HUDEP-2 (cell line): ENCODE measurements around the gene KPNA2.
A peak's percentile ranks its signal among the peaks of the same experiment; 100 is the strongest.
"Not testable (repeated sequence)": the region's sequence is repeated elsewhere in the genome, so short reads cannot be mapped to it uniquely, and the experiment has no call there.

Experiments used
- DNase-seq, 76 experiments: peaks; one replicate each; lab custom pipeline; 2025; ENCODE audit not compliant: unreplicated experiment in 76 of 76; lab: John Stamatoyannopoulos, UW

The KPNA2 gene

GRCh38 chr17:68019675-68020408 lies 15.7 kb upstream of the KPNA2 start:
- DNase-seq, result peak; percentile 38 to 100 (median 95)

- DNase-seq, result peak in 4 of 76 experiments; percentile 16 to 61 (median 42)
Observed at GRCh38 chr17:68020409-68020756, 15.2 kb upstream of the KPNA2 start.

GRCh38 chr17:68020791-68021190 lies 14.7 kb upstream of the KPNA2 start:
- not testable (repeated sequence) for DNase-seq

- DNase-seq, result no peak
Observed at GRCh38 chr17:68021963-68022362, 13.6 kb upstream of the KPNA2 start.

GRCh38 chr17:68022547-68022946 lies 13.0 kb upstream of the KPNA2 start:
- not testable (repeated sequence) for DNase-seq

- peak in 1 of 76 experiments; percentile 2 for DNase-seq
Observed at GRCh38 chr17:68029512-68030215, 5.9 kb upstream of the KPNA2 start.

- peak in 1 of 76 experiments; percentile 5 for DNase-seq
Observed at GRCh38 chr17:68033636-68034451, 1.7 kb upstream of the KPNA2 start.

- DNase-seq, result no peak
Observed at GRCh38 chr17:68034452-68034776, 1.1 kb upstream of the KPNA2 start.

- DNase-seq, result peak in 65 of 76 experiments; percentile 16 to 98 (median 94)
Observed at GRCh38 chr17:68035131-68035522, 408 bp upstream of the KPNA2 start.

GRCh38 chr17:68036304-68037147 lies 991 bp downstream of the KPNA2 start:
- peak in 4 of 76 experiments; percentile 1 to 35 (median 19) for DNase-seq

GRCh38 chr17:68047153-68047846 lies 11.8 kb downstream of the KPNA2 start:
- DNase-seq, result no peak

- peak in 2 of 76 experiments; percentile 1 to 8 for DNase-seq
Observed at GRCh38 chr17:68047890-68048542, 12.5 kb downstream of the KPNA2 start.

- DNase-seq, result peak in 2 of 76 experiments; percentile 11 to 23
Observed at GRCh38 chr17:68048996-68049395, 13.5 kb downstream of the KPNA2 start.

- DNase-seq, result not testable (repeated sequence)
Observed at GRCh38 chr17:68049812-68050437, 14.4 kb downstream of the KPNA2 start.

- not testable (repeated sequence) for DNase-seq
Observed at GRCh38 chr17:68051321-68052312, 16.1 kb downstream of the KPNA2 start.

- no peak for DNase-seq
Observed at GRCh38 chr17:68052810-68053209, 17.3 kb downstream of the KPNA2 start.

- DNase-seq, result no peak
Observed at GRCh38 chr17:68053231-68054013, 17.9 kb downstream of the KPNA2 start.
